Neuronal stem cell (in vitro differentiated cells): Measurements from ENCODE around the gene POLR2H. TPM values are rescaled to one million over a fixed set of nuclear protein-coding genes. Genes with fewer than 3 reads are reported as not detected.

Source experiments
- DNase-seq: peaks from one replicate; pipeline ENCODE4 v3.0.0-alpha.2; 2013; ENCODE audit warnings: low spot score
- H2AFZ ChIP-seq: one replicate; pipeline ENCODE4 v1.6.1; 2013; ENCODE audit warnings: mild to moderate bottlenecking, low read length, inconsistent platforms
- H2AK5ac ChIP-seq: 2 replicates; pipeline ENCODE4 v1.6.1; 2013; ENCODE audit warnings: low read depth, mild to moderate bottlenecking, inconsistent platforms, low read length, moderate library complexity, mixed read lengths
- H2BK120ac ChIP-seq: 2 replicates; pipeline ENCODE4 v1.6.1; 2013; ENCODE audit warnings: low read depth, mild to moderate bottlenecking, inconsistent platforms, low read length, moderate library complexity, mixed read lengths
- H2BK12ac ChIP-seq: one replicate; pipeline ENCODE4 v1.6.1; 2013; ENCODE audit warnings: low read length, inconsistent platforms
- H2BK15ac ChIP-seq: 2 replicates; pipeline ENCODE4 v1.6.1; 2013; ENCODE audit warnings: mild to moderate bottlenecking, low read length, inconsistent platforms, mixed read lengths
- H2BK5ac ChIP-seq: one replicate; pipeline ENCODE4 v1.6.1; 2013; ENCODE audit warnings: inconsistent platforms, mild to moderate bottlenecking, low read length, moderate library complexity
- H3K14ac ChIP-seq: one replicate; pipeline ENCODE4 v1.6.1; 2013; ENCODE audit warnings: low read length, inconsistent platforms
- H3K18ac ChIP-seq: 2 replicates; pipeline ENCODE4 v1.6.1; 2013; ENCODE audit warnings: low read length, inconsistent platforms
- H3K23ac ChIP-seq: 2 replicates; pipeline ENCODE4 v1.6.1; 2013; ENCODE audit warnings: low read depth, mild to moderate bottlenecking, mixed read lengths, low read length, inconsistent platforms; ENCODE audit not compliant: poor library complexity
- H3K27ac ChIP-seq: replicated peaks from 3 replicates; pipeline ENCODE4 v1.5.1; 2013; ENCODE audit warnings: low read length, inconsistent platforms
- H3K27me3 ChIP-seq, 3 experiments: 2 replicates each; pipeline ENCODE4 v1.6.1; 2013; ENCODE audit warnings: low read length in 3 of 3, mild to moderate bottlenecking in 2 of 3, inconsistent platforms in 1 of 3, low read depth in 1 of 3, mixed read lengths in 1 of 3, moderate library complexity in 1 of 3; ENCODE audit not compliant: control insufficient read depth in 3 of 3, insufficient read depth in 3 of 3
- H3K36me3 ChIP-seq, 2 donors: replicated peaks in 1 of 2; 2 replicates each; pipeline ENCODE4 v1.6.1; 2013; ENCODE audit warnings: low read length in 2 of 2; ENCODE audit not compliant: control insufficient read depth in 2 of 2, insufficient read depth in 2 of 2
- H3K4ac ChIP-seq: 2 replicates; pipeline ENCODE4 v1.6.1; 2013; ENCODE audit warnings: inconsistent platforms, mild to moderate bottlenecking, low read length, moderate library complexity
- H3K4me1 ChIP-seq, 2 donors: 1 replicate in 1 of 2; 2 replicates in 1 of 2; pipeline ENCODE4 v1.6.1; 2013; ENCODE audit warnings: low read length in 2 of 2, low read depth in 1 of 2; ENCODE audit not compliant: control insufficient read depth in 2 of 2, insufficient read depth in 1 of 2
- H3K4me2 ChIP-seq: one replicate; pipeline ENCODE4 v1.6.1; 2013; ENCODE audit warnings: mild to moderate bottlenecking, low read length, inconsistent platforms; ENCODE audit not compliant: insufficient read depth, poor library complexity, severe bottlenecking
- H3K4me3 ChIP-seq, 2 donors: 2 replicates each; pipeline ENCODE4 v1.5.1; 2013; ENCODE audit warnings: low read length in 2 of 2, mild to moderate bottlenecking in 2 of 2, inconsistent platforms in 1 of 2, moderate library complexity in 1 of 2
- H3K79me1 ChIP-seq: one replicate; pipeline ENCODE4 v1.6.1; 2013; ENCODE audit warnings: low read depth, mild to moderate bottlenecking, inconsistent platforms, low read length, moderate library complexity
- H3K9ac ChIP-seq: one replicate; pipeline ENCODE4 v1.6.1; 2013; ENCODE audit warnings: mild to moderate bottlenecking, low read depth, low read length, inconsistent platforms; ENCODE audit not compliant: poor library complexity
- H3K9me3 ChIP-seq, 2 donors: replicated peaks in 1 of 2; 2 replicates each; pipeline versions ENCODE3 to v1.6.1; 2013; ENCODE audit warnings: low read length in 2 of 2, mild to moderate bottlenecking in 2 of 2, inconsistent platforms in 1 of 2, low read depth in 1 of 2, mixed read lengths in 1 of 2, moderate library complexity in 1 of 2; ENCODE audit not compliant: control insufficient read depth in 2 of 2, insufficient read depth in 1 of 2
- H4K8ac ChIP-seq: one replicate; pipeline ENCODE4 v1.6.1; 2013; ENCODE audit warnings: low read depth, mild to moderate bottlenecking, inconsistent platforms, low read length, moderate library complexity
- H4K91ac ChIP-seq: one replicate; pipeline ENCODE4 v1.6.1; 2013; ENCODE audit warnings: low read length, low read depth, mild to moderate bottlenecking, inconsistent platforms; ENCODE audit not compliant: poor library complexity
- WGBS, 2 donors: extraction: QIAGEN DNeasy Blood & Tissue Kit; methylation state at CpG; one replicate each; pipeline ENCODE4 v1.1.7; 2013; ENCODE audit warnings: missing lambda C conversion rate in 2 of 2, mixed read lengths in 1 of 2; ENCODE audit not compliant: insufficient read length in 2 of 2, insufficient replicate concordance in 1 of 2; ENCODE audit errors: extremely low coverage in 2 of 2; 5-methylcytosine and 5-hydroxymethylcytosine counted together
- polyA plus RNA-seq, 2 experiments: library from polyadenylated mRNA; stranded (reverse); fragments of 200-250 nt; gene quantifications; one replicate each; pipeline ENCODE4 v1.2.3, GENCODE V29; 2013

Gene POLR2H
- polyA plus RNA-seq (2013, experiment 1 of 2) = 80.4 TPM
- 80.9 TPM for polyA plus RNA-seq (2013, experiment 2 of 2)

DNA sequence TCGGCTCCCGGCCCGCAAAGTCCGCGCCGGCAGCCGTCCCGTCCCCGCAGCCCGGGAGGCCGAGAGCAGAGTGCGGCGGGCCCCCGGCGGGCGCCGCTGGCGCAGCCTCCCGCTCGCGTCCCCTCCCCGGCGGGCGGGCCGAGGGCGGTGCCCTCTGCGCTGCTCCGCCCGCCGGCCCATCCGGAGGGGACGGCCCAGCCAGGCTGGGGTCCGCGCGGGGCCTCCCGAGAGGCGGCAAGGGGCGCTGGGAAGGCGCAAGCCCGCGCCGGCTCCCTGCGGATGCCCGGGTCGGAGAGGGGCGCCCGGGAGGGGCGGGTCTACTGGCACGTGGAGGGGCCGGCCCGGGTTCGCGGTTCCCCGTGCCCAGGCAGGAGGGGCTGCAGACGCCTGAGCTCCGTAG, at the start of gene POLR2H, which contains the start of gene CLCN2:
Gene POLR2H, plus strand, starts transcription at position 179 of the 400 bp plus-strand sequence. CDS start 1,783 bp downstream, outside the sequence.
Gene CLCN2, minus strand, starts transcription at position 74 of the 400 bp plus-strand sequence. CDS start 126 bp downstream, outside the sequence.
- no CpG with 5 or more reads among the region's 56 CpGs for WGBS, 2 donors
- Histone ChIP-seq H3K4me3 (peak within 1 kb of the TSS; percentile 82 to 96), H2AFZ (peak within 1 kb of the TSS; percentile 88), H2AK5ac (peak within 1 kb of the TSS; percentile 99), H3K79me1 (peaks cover 21% of the 10 kb centered on the region), H3K18ac (peak within 1 kb of the TSS; percentile 99), H3K23ac (peak within 1 kb of the TSS; percentile 94), H3K4me1 (peaks cover 21 to 24% of the 10 kb centered on the region in 2 donors), H2BK5ac (peak within 1 kb of the TSS; percentile 98), H3K14ac (peak within 1 kb of the TSS; percentile 87), H3K27me3 (no peaks in the 10 kb centered on the region), H3K36me3 (peaks cover 34 to 52% of the 10 kb centered on the region in 2 donors), H3K9me3 (no peaks in the 10 kb centered on the region), H2BK12ac (peak within 1 kb of the TSS; percentile 47), H4K91ac (peak within 1 kb of the TSS; percentile 95), H3K4ac (peak within 1 kb of the TSS; percentile 98), H4K8ac (no peak within 1 kb of the TSS), H3K4me2 (peak within 1 kb of the TSS; percentile 97), H3K9ac (peak within 1 kb of the TSS; percentile 99), H3K27ac (peak within 1 kb of the TSS; percentile 99), H2BK15ac (peak within 1 kb of the TSS; percentile 99), H2BK120ac (peak within 1 kb of the TSS; percentile 94)
- peak; percentile 71 for DNase-seq

DNA sequence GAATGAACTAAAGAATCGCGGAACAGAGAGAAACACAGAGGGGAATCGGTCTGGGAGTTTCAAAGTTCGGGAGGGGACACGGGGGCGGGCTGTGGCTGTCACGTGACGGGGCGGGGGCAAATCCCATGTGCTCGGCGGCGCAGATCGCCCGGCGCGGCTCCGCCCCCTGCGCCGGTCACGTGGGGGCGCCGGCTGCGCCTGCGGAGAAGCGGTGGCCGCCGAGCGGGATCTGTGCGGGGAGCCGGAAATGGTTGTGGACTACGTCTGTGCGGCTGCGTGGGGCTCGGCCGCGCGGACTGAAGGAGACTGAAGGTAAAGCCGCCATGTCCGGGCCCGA, 47.2 kb upstream of the POLR2H start, which contains the start of gene EIF4G1:
Gene EIF4G1, plus strand, starts transcription at position 244 of the 337 bp plus-strand sequence. CDS start 1,191 bp downstream, outside the sequence.
- Histone ChIP-seq H3K4me1 (peaks cover 7 to 15% of the 10 kb centered on the region in 2 donors), H3K4me2 (peak within 1 kb of the TSS; percentile 91), H2AK5ac (peak within 1 kb of the TSS; percentile 98), H2AFZ (peak within 1 kb of the TSS; percentile 73), H4K8ac (no peak within 1 kb of the TSS), H2BK5ac (peak within 1 kb of the TSS; percentile 66), H2BK12ac (no peak within 1 kb of the TSS), H3K18ac (peak within 1 kb of the TSS; percentile 90), H3K9ac (peak within 1 kb of the TSS; percentile 92), H3K79me1 (peaks cover 2% of the 10 kb centered on the region), H2BK15ac (no peak within 1 kb of the TSS), H3K36me3 (peaks cover 12 to 45% of the 10 kb centered on the region in 2 donors), H3K9me3 (no peaks in the 10 kb centered on the region), H2BK120ac (no peak within 1 kb of the TSS), H3K27ac (peak within 1 kb of the TSS; percentile 72), H3K4ac (peak within 1 kb of the TSS; percentile 37), H3K4me3 (peak within 1 kb of the TSS; percentile 78 to 98), H3K27me3 (no peaks in the 10 kb centered on the region), H3K14ac (peak within 1 kb of the TSS; percentile 89), H4K91ac (peak within 1 kb of the TSS; percentile 53), H3K23ac (peak within 1 kb of the TSS; percentile 89)
- WGBS, 2 donors = no CpG with 5 or more reads among the region's 40 CpGs
- peak; percentile 87 for DNase-seq

GRCh38 chr3:184314700-184315542, 46.6 kb upstream of the POLR2H start:
- Histone ChIP-seq H4K8ac (no peak overlapping the region), H2AK5ac (peak overlapping the region; percentile 98), H4K91ac (peak overlapping the region; percentile 53), H2BK15ac (no peak overlapping the region), H3K9ac (peak overlapping the region; percentile 92), H3K18ac (peak overlapping the region; percentile 90), H3K4me1 (peaks cover 7 to 15% of the 10 kb centered on the region in 2 donors), H3K9me3 (no peaks in the 10 kb centered on the region), H2AFZ (peak overlapping the region; percentile 61), H3K4me3 (peak overlapping the region; percentile 78 to 98), H3K23ac (peak overlapping the region; percentile 89), H3K36me3 (peaks cover 16 to 48% of the 10 kb centered on the region in 2 donors), H3K27ac (peak overlapping the region; percentile 72), H3K4me2 (peak overlapping the region; percentile 91), H3K4ac (peak overlapping the region; percentile 37), H2BK5ac (peak overlapping the region; percentile 66), H3K27me3 (no peaks in the 10 kb centered on the region), H2BK12ac (no peak overlapping the region), H3K79me1 (peaks cover 7% of the 10 kb centered on the region), H2BK120ac (no peak overlapping the region), H3K14ac (peak overlapping the region; percentile 89)
- DNase-seq = peak; percentile 48
- WGBS, 2 donors = no CpG with 5 or more reads among the region's 89 CpGs

GRCh38 chr3:184315543-184315867, 46.0 kb upstream of the POLR2H start:
- Histone ChIP-seq H3K27ac (peak overlapping the region; percentile 22), H3K4ac (no peak overlapping the region), H4K91ac (no peak overlapping the region), H3K14ac (no peak overlapping the region), H2BK12ac (no peak overlapping the region), H3K9ac (peak overlapping the region; percentile 92), H3K18ac (peak overlapping the region; percentile 90), H3K79me1 (peaks cover 7% of the 10 kb centered on the region), H3K4me1 (peaks cover 7 to 15% of the 10 kb centered on the region in 2 donors), H3K4me3 (peak overlapping the region; percentile 78 to 98), H3K36me3 (peaks cover 20 to 52% of the 10 kb centered on the region in 2 donors), H3K27me3 (no peaks in the 10 kb centered on the region), H2BK120ac (no peak overlapping the region), H2BK15ac (no peak overlapping the region), H2AK5ac (no peak overlapping the region), H3K4me2 (peak overlapping the region; percentile 91), H2AFZ (no peak overlapping the region), H2BK5ac (peak overlapping the region; percentile 66), H4K8ac (no peak overlapping the region), H3K23ac (peak overlapping the region; percentile 89), H3K9me3 (no peaks in the 10 kb centered on the region)
- no peak for DNase-seq
- WGBS, 2 donors = no CpG with 5 or more reads among the region's 6 CpGs
